ENCODE results near the gene UCP2.

DNA sequence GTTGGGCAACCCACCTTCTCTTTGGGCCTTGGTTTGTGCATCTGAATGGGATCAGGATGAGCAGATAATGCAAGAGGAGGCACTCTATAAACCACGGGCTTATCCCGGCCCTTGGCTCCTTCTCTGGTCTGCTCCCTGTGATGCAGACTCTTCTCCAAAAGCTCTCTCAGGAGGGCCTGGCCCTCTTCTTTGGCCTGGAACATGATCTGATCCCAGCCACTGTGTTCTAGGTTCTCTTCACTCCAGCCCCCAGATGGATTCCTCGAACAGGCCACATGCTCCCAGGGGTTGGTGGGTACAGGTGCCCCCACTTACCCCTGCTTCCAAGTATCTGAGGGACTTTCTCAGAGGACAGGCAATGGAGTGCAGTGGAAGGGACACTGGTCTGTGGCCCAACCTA is 35.0 kb upstream of the UCP2 start:
- TF ChIP-seq ETV6 (CRISPR knock-in tag; IDR thresholded peaks at IDR 0.05) (no peak), ZNF121 (CRISPR knock-in tag; IDR thresholded peaks at IDR 0.05) (no peak), JUN (CRISPR knock-in tag; IDR thresholded peaks at IDR 0.05) (no peak), SP1 (CRISPR knock-in tag; conservative IDR thresholded peaks at IDR 0.05) (no peak), RORB (CRISPR knock-in tag; IDR thresholded peaks at IDR 0.05) (no peak), TCF7 (CRISPR knock-in tag; IDR thresholded peaks at IDR 0.05; ENCODE audit: low read depth) (no peak), ZNF423 (CRISPR knock-in tag; IDR thresholded peaks at IDR 0.05) (no peak)
- TF ChIP-seq, protein P1, sequence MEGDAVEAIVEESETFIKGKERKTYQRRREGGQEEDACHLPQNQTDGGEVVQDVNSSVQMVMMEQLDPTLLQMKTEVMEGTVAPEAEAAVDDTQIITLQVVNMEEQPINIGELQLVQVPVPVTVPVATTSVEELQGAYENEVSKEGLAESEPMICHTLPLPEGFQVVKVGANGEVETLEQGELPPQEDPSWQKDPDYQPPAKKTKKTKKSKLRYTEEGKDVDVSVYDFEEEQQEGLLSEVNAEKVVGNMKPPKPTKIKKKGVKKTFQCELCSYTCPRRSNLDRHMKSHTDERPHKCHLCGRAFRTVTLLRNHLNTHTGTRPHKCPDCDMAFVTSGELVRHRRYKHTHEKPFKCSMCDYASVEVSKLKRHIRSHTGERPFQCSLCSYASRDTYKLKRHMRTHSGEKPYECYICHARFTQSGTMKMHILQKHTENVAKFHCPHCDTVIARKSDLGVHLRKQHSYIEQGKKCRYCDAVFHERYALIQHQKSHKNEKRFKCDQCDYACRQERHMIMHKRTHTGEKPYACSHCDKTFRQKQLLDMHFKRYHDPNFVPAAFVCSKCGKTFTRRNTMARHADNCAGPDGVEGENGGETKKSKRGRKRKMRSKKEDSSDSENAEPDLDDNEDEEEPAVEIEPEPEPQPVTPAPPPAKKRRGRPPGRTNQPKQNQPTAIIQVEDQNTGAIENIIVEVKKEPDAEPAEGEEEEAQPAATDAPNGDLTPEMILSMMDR (IDR thresholded peaks at IDR 0.05), result no peak
- TF ChIP-seq, protein P2, sequence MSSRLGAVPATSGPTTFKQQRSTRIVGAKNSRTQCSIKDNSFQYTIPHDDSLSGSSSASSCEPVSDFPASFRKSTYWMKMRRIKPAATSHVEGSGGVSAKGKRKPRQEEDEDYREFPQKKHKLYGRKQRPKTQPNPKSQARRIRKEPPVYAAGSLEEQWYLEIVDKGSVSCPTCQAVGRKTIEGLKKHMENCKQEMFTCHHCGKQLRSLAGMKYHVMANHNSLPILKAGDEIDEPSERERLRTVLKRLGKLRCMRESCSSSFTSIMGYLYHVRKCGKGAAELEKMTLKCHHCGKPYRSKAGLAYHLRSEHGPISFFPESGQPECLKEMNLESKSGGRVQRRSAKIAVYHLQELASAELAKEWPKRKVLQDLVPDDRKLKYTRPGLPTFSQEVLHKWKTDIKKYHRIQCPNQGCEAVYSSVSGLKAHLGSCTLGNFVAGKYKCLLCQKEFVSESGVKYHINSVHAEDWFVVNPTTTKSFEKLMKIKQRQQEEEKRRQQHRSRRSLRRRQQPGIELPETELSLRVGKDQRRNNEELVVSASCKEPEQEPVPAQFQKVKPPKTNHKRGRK (CRISPR knock-in tag; IDR thresholded peaks at IDR 0.05; ENCODE audit: borderline replicate concordance), result no peak
- TF ChIP-seq, protein P3, sequence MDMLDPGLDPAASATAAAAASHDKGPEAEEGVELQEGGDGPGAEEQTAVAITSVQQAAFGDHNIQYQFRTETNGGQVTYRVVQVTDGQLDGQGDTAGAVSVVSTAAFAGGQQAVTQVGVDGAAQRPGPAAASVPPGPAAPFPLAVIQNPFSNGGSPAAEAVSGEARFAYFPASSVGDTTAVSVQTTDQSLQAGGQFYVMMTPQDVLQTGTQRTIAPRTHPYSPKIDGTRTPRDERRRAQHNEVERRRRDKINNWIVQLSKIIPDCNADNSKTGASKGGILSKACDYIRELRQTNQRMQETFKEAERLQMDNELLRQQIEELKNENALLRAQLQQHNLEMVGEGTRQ (CRISPR knock-in tag; IDR thresholded peaks at IDR 0.05), result no peak
- TF ChIP-seq, protein P4, sequence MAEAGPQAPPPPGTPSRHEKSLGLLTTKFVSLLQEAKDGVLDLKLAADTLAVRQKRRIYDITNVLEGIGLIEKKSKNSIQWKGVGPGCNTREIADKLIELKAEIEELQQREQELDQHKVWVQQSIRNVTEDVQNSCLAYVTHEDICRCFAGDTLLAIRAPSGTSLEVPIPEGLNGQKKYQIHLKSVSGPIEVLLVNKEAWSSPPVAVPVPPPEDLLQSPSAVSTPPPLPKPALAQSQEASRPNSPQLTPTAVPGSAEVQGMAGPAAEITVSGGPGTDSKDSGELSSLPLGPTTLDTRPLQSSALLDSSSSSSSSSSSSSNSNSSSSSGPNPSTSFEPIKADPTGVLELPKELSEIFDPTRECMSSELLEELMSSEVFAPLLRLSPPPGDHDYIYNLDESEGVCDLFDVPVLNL (CRISPR knock-in tag; IDR thresholded peaks at IDR 0.05; ENCODE audit: borderline replicate concordance, low read depth), result no peak

All from WTC11 (cell line).